GM19395 (cell line): ENCODE measurements around the gene SF1.

Experiments used
- ATAC-seq: cut with Tn5 transposase; IDR thresholded peaks from one replicate; pipeline ENCODE4 v1.9.1; 2021; ENCODE audit warnings: mild to moderate bottlenecking, moderate library complexity; ENCODE audit not compliant: unreplicated experiment

SF1 gene

DNA sequence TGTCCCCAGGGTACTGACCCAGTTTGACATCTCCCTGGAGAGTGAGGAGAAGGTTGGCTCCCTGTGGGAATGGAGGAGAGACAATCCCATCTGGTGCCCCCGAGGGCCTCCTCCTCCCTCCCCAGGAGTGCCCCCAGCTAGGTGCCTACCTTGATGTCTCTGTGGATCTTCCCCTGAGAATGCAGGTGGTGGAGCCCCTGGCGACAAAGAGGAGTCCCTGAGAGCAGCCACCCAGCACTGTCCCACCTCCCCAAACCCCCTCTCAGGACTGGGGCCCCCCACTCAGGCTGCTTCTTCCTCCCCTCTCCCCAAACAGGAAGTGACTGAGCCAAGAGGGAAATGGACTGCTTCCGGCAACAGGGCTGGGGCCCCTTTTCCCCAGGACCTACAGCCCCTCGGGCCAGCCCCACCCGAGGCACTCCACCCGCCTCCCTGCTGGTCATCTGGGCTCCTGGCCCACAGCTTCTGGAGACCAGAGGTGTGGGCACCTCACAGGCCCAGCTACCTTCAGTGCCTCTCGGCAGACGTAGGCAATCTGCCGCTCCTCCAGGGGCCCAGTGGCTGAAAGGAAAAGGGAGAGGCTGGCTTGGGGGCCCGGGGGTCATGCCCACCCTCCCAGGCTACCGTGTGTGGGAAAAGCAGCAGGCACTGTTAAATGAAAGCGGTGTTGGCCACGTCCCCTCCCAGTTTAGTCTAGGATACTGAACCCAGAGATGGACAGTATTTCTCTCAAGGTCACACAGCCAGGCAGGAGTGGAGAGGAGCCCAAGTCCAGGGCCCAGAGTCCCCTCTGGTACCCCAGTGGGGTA, 23.4 kb upstream of the SF1 start:
- no peak for ATAC-seq

DNA sequence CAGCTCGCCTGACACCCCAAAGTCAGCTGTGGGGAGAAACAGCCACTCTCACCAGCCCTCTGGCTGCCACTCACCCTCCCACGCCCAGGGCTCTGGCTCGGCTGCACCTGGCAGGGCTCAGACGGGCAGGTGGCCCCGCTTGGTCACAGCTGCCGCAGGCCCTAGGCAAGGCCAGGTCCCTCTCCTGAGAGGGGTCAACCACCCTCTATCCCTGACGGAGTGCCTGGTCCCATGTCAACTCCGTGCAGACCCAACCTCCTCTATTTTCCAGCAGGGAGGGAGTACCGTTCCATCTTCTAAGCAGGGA, 22.8 kb upstream of the SF1 start:
- ATAC-seq, result no peak

GRCh38 chr11:64800303-64801157, 22.2 kb upstream of the SF1 start:
- no peak for ATAC-seq

DNA sequence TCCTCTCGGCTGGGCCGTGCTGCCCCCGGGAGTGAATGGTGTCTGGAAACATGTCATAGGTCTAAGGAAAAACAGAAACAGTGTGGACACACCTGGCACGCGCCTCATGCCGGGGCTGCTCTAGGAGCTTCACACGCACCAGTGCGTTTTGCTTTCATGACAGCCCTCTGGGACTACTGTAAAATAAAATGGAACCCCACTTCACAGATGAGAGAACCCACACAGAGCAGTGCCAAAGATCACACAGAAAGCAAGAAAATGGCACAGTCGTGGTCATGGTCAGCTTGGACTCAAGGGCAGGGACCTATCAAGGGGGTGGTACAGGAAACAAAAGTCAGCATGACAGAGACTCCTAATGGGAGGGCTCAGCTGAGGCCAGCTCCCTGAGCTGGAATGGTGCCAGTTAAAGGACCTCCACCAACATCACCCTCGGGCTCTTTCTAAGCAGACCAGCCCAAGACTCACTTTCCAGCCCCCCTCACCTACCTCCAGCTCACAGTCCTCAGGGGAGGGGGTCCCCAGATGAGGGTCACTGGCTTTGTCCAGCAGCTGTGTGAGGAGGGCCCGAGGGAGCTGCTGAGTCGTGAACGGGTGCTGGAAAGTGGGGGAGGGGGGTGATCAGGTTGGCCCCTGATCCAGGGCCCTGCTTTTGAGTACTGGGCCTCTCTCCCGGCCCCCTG, 21.4 kb upstream of the SF1 start:
- no peak for ATAC-seq

GRCh38 chr11:64799256-64799622, 20.9 kb upstream of the SF1 start:
- no peak for ATAC-seq

- no peak for ATAC-seq
Observed at GRCh38 chr11:64796757-64797541, 18.6 kb upstream of the SF1 start.

DNA sequence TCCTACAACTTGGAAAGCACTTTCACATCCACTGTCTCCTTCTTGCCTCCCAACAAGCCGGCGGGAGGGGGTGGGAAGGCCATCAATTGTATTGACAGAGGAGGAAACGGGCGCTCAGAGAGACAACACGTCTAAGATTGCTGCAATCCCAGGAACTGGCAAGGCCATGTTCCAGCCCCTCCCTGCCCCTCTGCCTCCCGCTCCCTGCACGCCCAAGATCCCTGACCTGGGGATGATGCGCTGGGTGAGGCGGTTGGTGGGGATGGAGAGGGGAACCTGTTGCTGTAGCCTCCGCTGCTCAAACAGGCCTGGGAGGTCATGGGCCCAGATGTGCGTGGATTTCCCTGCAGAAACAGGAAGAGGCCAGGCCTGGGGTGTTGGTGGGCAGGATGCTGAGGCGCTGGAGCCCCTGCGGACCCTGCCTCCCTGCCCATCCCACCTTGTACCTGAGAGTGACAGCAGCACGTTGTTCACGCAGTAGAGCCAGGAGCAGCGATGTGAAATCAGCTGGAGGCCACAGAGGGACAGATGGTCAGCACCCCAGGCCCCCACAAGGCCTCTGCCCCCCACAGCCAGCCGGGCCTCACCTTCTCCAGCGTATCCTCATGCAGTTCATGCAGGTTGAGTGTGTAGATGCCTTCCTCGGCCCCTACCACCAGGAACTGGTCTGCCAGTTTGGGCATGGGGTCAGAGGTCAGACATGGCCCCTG, 17.9 kb upstream of the SF1 start:
- ATAC-seq, result no peak

- no peak for ATAC-seq
Observed at GRCh38 chr11:64794526-64794925, 16.2 kb upstream of the SF1 start.

- ATAC-seq, result no peak
Observed at GRCh38 chr11:64793271-64794160, 15.2 kb upstream of the SF1 start.

DNA sequence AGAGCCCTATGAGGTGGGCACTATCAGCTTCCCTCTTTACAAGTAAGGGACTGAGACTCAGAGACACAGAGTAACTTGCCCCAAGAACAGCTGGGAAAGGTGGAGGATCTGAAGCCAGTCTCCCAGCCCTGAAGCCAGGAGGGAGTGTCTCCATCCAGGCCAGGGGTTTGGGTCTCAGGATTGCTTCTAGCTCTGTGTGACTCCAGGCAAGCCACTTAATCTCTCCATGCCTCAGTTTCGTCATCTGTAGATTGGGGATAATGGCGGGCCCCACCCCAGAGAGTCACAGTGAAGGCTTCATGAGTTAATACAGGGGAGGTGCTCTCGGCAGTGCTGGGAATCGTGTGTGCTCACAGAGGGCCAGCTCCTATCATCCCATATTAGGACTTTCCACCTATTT, 14.1 kb upstream of the SF1 start:
- no peak for ATAC-seq

DNA sequence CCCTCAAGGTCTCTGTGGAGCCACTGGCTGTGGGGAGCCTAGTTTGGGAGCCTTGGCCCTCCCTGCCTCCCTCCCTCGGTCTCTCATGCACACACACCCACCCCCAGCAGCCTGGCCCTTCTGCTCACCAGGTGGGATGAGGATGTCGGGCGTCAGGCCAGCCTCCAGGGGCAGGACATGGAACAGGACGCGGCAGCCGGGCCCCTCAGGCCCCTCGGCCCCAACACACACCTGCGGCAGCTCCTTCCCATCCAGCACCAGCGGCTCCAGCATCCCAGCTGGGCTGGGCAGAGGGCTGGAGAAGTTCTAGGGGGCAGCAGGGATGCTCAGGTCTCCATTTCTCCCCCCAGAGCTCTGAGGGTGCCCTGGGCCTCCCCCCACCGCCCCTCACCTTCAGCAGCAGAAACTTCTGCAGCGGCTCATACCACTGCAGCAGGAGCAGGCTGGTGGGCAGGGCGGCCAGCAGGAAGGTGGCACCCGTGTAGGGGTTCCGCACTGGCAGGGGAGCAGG, 13.5 kb upstream of the SF1 start:
- ATAC-seq, result no peak

GRCh38 chr11:64790205-64791095, 12.1 kb upstream of the SF1 start:
- ATAC-seq, result no peak

GRCh38 chr11:64789331-64790204, 11.2 kb upstream of the SF1 start:
- no peak for ATAC-seq

DNA sequence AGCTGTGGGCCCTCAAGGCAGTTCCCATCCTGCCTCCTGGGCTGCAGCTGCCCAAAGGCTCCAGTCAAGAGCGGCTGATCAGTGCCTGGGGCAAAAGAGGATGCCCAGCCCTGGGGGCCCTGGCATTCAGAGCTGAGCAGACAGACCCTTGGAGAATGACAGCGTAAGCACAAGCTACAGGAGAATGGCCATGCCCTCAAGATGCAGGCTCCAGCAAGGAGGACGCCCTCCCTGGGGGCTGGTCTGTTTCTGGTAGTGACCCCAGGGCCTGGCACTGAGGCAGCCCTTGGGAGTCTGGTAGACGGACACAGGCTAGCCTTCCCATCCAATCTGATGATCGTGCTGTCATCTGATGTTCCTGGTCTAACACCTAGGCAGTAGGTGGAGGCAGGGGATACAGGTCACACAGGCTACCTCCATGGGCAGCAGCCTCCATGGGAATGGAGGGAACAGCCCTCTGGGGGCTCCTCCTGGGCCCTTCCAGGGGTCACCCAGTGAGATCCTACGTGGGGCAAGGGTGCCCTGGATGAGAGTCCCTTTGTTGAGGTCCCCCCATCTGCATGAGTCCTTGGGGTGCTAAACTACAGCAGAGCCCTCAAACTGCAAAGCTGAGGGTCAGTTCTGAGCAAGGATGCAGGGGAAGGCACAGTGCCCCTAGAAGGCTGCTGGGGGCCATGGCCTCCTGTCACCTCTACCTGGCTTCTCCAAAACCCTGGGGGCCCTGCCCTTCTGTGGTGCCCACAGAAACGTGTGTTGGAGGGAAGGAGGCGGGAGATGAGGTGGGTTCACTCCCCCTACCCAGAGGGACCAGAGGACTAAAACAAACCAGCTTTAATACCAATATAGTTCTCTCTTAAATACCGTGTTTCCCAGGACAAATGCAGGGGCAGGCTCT, 10.2 kb upstream of the SF1 start:
- ATAC-seq, result no peak

DNA sequence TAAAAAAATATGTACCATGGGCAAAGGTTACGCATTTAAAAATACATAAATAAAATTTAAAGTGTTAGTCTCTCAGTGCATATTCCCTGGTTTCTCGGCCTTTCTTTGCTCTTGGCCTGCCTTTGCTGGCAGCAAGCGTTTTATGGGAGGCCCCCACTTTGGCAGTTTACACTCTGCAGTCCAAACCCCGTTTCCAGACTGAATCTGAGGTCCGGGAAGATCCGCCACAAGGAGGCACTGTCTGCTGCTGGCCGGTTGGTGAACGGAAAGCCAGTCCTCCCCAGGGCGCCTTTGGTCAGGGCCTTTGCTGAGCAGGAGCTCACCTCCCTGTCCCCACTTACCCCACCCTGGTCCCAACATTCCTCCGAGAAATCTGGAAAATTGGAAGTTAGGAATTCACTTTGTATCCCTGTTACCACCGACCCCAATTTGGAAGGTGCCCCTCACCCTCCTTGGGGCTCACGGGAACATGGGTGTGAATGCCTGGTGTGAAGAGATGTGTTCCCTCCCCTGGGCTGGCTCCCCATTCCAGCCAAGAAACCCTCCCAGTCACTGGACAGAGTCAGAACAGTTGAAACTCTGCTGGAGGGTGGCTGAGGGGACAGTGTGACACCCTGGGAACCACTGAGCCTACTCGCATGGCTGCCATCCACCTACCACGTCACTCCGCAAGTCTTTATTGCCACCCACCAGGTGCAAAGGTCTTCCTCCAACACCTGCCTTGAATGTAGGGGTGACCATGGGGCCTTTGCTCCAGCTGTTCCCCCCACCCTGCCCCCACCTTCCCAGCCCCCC, 9.4 kb upstream of the SF1 start:
- no peak for ATAC-seq
